Mesendoderm (in vitro differentiated cells): ENCODE results near the gene SLC9A8.

ENCODE experiments used
- DNase-seq: peaks from one replicate; pipeline ENCODE4 v3.0.0; 2013
- H2AK5ac ChIP-seq: 2 replicates; pipeline ENCODE4 v1.6.1; 2013; ENCODE audit warnings: low read length, inconsistent platforms
- H2BK120ac ChIP-seq: 2 replicates; pipeline ENCODE4 v1.6.1; 2013; ENCODE audit warnings: low read depth, mild to moderate bottlenecking, low read length, moderate library complexity, mixed read lengths
- H2BK15ac ChIP-seq: replicated peaks from 2 replicates; pipeline ENCODE4 v1.6.1; 2013; ENCODE audit warnings: low read depth, mild to moderate bottlenecking, moderate library complexity
- H2BK5ac ChIP-seq: 2 replicates; pipeline ENCODE4 v1.6.1; 2013; ENCODE audit warnings: low read length, inconsistent platforms
- H3K18ac ChIP-seq: 2 replicates; pipeline ENCODE4 v1.6.1; 2013; ENCODE audit warnings: mild to moderate bottlenecking, low read length, mixed read lengths
- H3K23ac ChIP-seq: one replicate; pipeline ENCODE4 v1.6.1; 2013; ENCODE audit warnings: low read length
- H3K27ac ChIP-seq: 2 replicates; pipeline ENCODE4 v1.5.1; 2013; ENCODE audit warnings: low read depth, mild to moderate bottlenecking, inconsistent platforms, low read length, moderate library complexity
- H3K27me3 ChIP-seq: 2 replicates; pipeline ENCODE4 v1.6.1; 2013; ENCODE audit warnings: low read length, control low read depth, mild to moderate bottlenecking, inconsistent platforms; ENCODE audit not compliant: insufficient read depth, poor library complexity
- H3K36me3 ChIP-seq: 2 replicates; pipeline ENCODE4 v1.6.1; 2013; ENCODE audit warnings: low read length, inconsistent platforms; ENCODE audit not compliant: control insufficient read depth, insufficient read depth
- H3K4ac ChIP-seq: one replicate; pipeline ENCODE4 v1.6.1; 2013; ENCODE audit warnings: low read depth, mild to moderate bottlenecking, low read length, moderate library complexity
- H3K4me1 ChIP-seq: 2 replicates; pipeline ENCODE4 v1.6.1; 2013; ENCODE audit warnings: low read depth, low read length, inconsistent platforms; ENCODE audit not compliant: control insufficient read depth
- H3K4me2 ChIP-seq: 2 replicates; pipeline ENCODE4 v1.6.1; 2013; ENCODE audit warnings: low read length
- H3K4me3 ChIP-seq: 2 replicates; pipeline ENCODE4 v1.5.1; 2013; ENCODE audit warnings: mild to moderate bottlenecking, low read length
- H3K56ac ChIP-seq: one replicate; pipeline ENCODE4 v1.6.1; 2013; ENCODE audit warnings: low read length
- H3K79me1 ChIP-seq: 2 replicates; pipeline ENCODE4 v1.6.1; 2013; ENCODE audit warnings: low read length, inconsistent platforms
- H3K79me2 ChIP-seq: 2 replicates; pipeline ENCODE4 v1.6.1; 2013; ENCODE audit warnings: mild to moderate bottlenecking, low read length; ENCODE audit not compliant: control insufficient read depth, insufficient read depth
- H3K9ac ChIP-seq: 2 replicates; pipeline ENCODE4 v1.6.1; 2013; ENCODE audit warnings: low read length, inconsistent platforms
- H4K5ac ChIP-seq: one replicate; pipeline ENCODE4 v1.6.1; 2013; ENCODE audit warnings: low read length
- H4K8ac ChIP-seq: one replicate; pipeline ENCODE4 v1.6.1; 2013; ENCODE audit warnings: low read depth, mild to moderate bottlenecking, control low read depth, low read length, moderate library complexity
- WGBS: extraction: QIAGEN DNeasy Blood & Tissue Kit; methylation state at CpG from one replicate; pipeline ENCODE4 v1.1.7; 2013; ENCODE audit warnings: low lambda C conversion rate, missing lambda C conversion rate; ENCODE audit not compliant: insufficient coverage; ENCODE audit errors: extremely low coverage; 5-methylcytosine and 5-hydroxymethylcytosine counted together

The SLC9A8 gene

DNA sequence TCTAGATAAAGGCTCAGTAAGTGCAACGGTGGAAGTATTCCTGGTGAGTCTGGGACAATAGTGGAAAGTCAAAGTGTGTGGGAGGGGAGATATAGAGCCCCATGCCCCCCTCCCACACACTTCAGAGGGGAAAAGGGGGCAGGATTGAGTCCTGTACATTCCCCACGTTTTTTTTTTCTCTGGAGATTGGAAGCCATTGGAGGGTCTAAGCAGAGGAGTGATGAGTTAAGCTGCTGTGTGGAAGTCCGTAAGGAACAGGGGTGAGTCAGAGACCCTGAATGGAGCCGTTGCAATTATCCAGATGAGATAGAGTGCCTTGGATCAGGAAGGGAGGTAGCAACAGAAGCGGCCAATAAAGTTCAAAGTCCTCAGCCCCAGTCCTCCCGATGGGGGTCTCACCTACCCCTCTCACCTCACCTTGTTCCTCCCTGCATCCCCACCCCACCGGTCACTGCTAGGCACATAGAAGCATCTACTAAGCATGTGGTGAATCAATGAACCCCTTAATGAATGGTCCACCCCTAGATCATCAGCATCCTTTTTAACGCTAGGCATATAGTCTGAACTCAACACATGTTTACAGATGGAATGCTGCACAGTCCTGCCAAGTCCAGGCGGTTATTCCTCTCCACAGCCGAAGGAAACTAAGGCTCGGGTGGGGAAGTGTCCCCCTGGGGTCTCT is 662 bp upstream of the SLC9A8 start:
- Histone ChIP-seq H2BK15ac (no peak overlapping the region), H3K27ac (peak overlapping the region; percentile 53), H3K9ac (peak overlapping the region; percentile 81), H3K4ac (peak overlapping the region; percentile 58), H3K23ac (no peak overlapping the region), H2AK5ac (no peak overlapping the region), H3K27me3 (no peaks in the 10 kb centered on the region), H3K4me3 (peak overlapping the region; percentile 58), H2BK5ac (no peak overlapping the region), H3K79me1 (peaks cover 2% of the 10 kb centered on the region), H2BK120ac (no peak overlapping the region), H3K4me2 (peak overlapping the region; percentile 38), H3K56ac (peak overlapping the region; percentile 91), H4K5ac (peak overlapping the region; percentile 33), H3K79me2 (no peaks in the 10 kb centered on the region), H4K8ac (peak overlapping the region; percentile 97), H3K18ac (no peak overlapping the region), H3K36me3 (no peaks in the 10 kb centered on the region), H3K4me1 (peaks cover 1% of the 10 kb centered on the region)
- DNase-seq = peak; percentile 52
- WGBS = no CpG with 5 or more reads among the region's 11 CpGs

DNA sequence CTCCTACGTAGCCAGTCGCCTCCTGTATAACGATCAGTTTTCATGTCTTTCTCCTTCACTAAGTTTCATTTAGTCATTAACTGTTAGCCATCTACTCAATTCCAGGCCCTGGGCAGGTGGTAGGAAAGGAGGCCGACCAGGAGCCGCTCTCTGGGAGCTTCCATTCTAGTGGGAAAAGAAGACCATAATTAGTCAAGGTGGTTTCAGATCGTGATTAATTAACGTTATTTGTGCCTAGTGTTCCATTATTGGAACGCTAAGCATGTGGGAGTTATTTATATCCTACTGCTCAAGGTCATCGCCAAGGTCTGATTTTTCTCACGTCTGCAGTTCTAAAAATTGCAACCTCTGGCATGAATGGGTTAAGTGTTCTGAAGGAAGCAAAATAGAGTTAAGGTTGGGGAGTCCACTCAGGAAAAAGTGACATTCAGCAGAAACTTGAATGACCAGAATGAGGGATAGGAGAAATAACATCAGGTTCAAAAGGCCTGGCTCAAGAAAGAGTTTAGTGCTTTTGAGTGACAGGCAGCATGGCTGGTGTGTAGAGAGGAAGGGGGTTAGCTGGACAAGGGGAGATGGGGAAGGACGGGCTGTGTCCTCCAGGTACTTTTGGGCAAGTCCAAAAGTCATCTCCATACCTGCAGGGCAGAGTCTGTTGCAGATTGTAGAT is 812 bp downstream of the SLC9A8 start:
- Histone ChIP-seq H2BK120ac (no peak overlapping the region), H3K79me1 (peaks cover 2% of the 10 kb centered on the region), H3K4me3 (peak overlapping the region; percentile 55), H4K8ac (no peak overlapping the region), H3K18ac (peak overlapping the region; percentile 86), H3K27me3 (no peaks in the 10 kb centered on the region), H3K56ac (peak overlapping the region; percentile 74), H3K23ac (no peak overlapping the region), H3K79me2 (no peaks in the 10 kb centered on the region), H3K36me3 (no peaks in the 10 kb centered on the region), H2BK15ac (no peak overlapping the region), H2AK5ac (no peak overlapping the region), H4K5ac (no peak overlapping the region), H3K9ac (peak overlapping the region; percentile 80), H3K27ac (no peak overlapping the region), H2BK5ac (no peak overlapping the region), H3K4me1 (peaks cover 1% of the 10 kb centered on the region), H3K4ac (no peak overlapping the region), H3K4me2 (peak overlapping the region; percentile 47)
- no peak for DNase-seq
- WGBS = no CpG with 5 or more reads among the region's 11 CpGs

DNA sequence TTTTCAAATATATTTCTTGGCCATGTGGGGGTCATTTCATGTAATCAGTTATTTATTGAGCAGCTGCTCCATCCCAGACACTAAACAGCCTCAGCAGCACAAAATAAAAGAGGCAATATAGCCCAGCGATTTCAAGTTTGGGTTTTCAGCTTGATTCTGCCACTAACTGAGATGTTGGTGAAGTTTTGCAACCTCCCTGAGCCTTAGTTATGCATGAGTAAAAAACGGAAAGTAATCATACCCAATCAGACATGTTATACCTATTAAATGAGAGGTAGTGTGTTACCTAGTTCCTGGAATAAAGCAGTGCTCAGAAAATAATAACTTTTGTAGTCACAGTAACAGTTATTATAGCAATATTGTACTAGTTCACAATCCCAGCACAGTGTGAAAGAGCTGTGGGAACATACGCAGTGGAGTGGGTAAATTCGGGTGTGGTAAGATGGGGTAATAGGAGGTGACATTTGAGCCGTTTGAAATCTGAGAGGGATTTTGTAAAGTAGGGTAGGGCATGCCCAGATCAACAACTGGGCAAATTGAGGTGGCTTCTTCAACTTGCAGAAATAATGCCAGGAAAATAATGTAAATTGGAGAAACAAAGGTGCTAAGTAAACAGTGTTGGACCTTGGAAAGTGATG is 1.5 kb downstream of the SLC9A8 start:
- no peak overlapping the region for H3K23ac ChIP-seq
- H4K5ac ChIP-seq = no peak overlapping the region
- H3K4me1 ChIP-seq = peaks cover 1% of the 10 kb centered on the region
- no peak overlapping the region for H4K8ac ChIP-seq
- no peaks in the 10 kb centered on the region for H3K36me3 ChIP-seq
- H3K79me2 ChIP-seq = no peaks in the 10 kb centered on the region
- 100% methylated on average over 2 of the region's 5 CpGs for WGBS
- no peak overlapping the region for H3K4ac ChIP-seq
- H3K4me3 ChIP-seq = no peak overlapping the region
- no peak overlapping the region for H3K27ac ChIP-seq
- H3K9ac ChIP-seq = no peak overlapping the region
- H3K27me3 ChIP-seq = no peaks in the 10 kb centered on the region
- H3K79me1 ChIP-seq = peaks cover 2% of the 10 kb centered on the region
- no peak for DNase-seq
- no peak overlapping the region for H2AK5ac ChIP-seq
- no peak overlapping the region for H2BK5ac ChIP-seq
- no peak overlapping the region for H3K4me2 ChIP-seq
- no peak overlapping the region for H2BK15ac ChIP-seq
- H3K18ac ChIP-seq = no peak overlapping the region
- no peak overlapping the region for H2BK120ac ChIP-seq
- no peak overlapping the region for H3K56ac ChIP-seq

DNA sequence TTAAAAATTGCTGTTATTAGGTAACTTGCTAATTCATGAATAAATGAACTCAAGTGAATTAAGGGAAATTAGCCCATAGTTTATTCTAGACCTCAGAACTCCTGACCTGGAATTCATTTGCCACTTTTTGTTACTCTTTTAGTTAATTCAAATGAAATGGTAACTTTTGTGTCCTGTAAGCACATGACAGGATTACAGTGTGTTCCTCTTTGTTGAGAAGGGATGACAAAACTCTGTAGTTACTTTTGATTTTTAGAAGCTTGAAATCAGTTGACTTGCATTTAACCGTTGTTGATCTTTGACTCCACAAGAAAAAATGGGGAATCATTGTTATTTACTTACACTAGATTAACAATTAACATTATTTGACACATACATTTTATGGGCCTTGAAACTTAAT is 6.2 kb downstream of the SLC9A8 start:
- H2BK120ac ChIP-seq = no peak overlapping the region
- no peak overlapping the region for H3K4me2 ChIP-seq
- no peaks in the 10 kb centered on the region for H3K4me1 ChIP-seq
- no peak for DNase-seq
- H3K56ac ChIP-seq = no peak overlapping the region
- no peak overlapping the region for H3K4me3 ChIP-seq
- H3K27me3 ChIP-seq = no peaks in the 10 kb centered on the region
- H3K36me3 ChIP-seq = no peaks in the 10 kb centered on the region
- no CpG with 5 or more reads among the region's 1 CpG for WGBS
- no peak overlapping the region for H4K5ac ChIP-seq
- H3K23ac ChIP-seq = no peak overlapping the region
- no peak overlapping the region for H3K4ac ChIP-seq
- H3K18ac ChIP-seq = no peak overlapping the region
- no peak overlapping the region for H2BK5ac ChIP-seq
- H2AK5ac ChIP-seq = no peak overlapping the region
- H4K8ac ChIP-seq = no peak overlapping the region
- no peaks in the 10 kb centered on the region for H3K79me2 ChIP-seq
- no peaks in the 10 kb centered on the region for H3K79me1 ChIP-seq
- H3K27ac ChIP-seq = no peak overlapping the region
- H2BK15ac ChIP-seq = no peak overlapping the region
- no peak overlapping the region for H3K9ac ChIP-seq

DNA sequence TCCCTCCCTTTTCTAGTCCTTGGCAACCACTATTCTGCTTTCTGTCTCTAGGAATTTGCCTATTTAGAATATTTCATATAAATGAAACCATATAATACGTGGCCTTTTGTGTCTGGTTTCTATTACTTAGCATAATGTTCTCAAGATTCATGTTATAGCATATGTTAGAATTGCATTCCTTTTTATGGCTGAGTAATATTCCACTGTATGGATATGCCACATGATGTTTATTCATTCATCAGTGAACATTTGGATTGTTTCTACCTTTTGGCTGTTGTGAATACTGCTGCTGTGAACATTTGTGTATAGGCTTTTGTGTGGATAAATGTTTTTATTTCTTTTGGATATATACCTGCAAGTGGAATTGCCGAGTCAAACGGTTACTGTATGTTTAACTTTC is 7.1 kb downstream of the SLC9A8 start:
- Histone ChIP-seq H3K36me3 (no peaks in the 10 kb centered on the region), H2BK5ac (no peak overlapping the region), H3K27me3 (no peaks in the 10 kb centered on the region), H4K8ac (no peak overlapping the region), H3K18ac (no peak overlapping the region), H3K4ac (no peak overlapping the region), H3K4me1 (no peaks in the 10 kb centered on the region), H3K56ac (no peak overlapping the region), H3K23ac (no peak overlapping the region), H4K5ac (no peak overlapping the region), H3K79me1 (no peaks in the 10 kb centered on the region), H3K27ac (no peak overlapping the region), H2BK15ac (no peak overlapping the region), H3K9ac (no peak overlapping the region), H2AK5ac (no peak overlapping the region), H2BK120ac (no peak overlapping the region), H3K4me3 (no peak overlapping the region), H3K4me2 (no peak overlapping the region), H3K79me2 (no peaks in the 10 kb centered on the region)
- DNase-seq = no peak
- WGBS = no CpG with 5 or more reads among the region's 3 CpGs
